Activated CD8-positive, alpha-beta T cell treated with anti-CD3 and anti-CD28 coated beads for 36 hours (primary cell): ENCODE results near the gene SETBP1. TPM values are rescaled to one million over a fixed set of nuclear protein-coding genes. Genes with fewer than 3 reads are reported as not detected.

Source experiments
- ATAC-seq: fragments of 200-7000 bp; cut with Tn5 transposase; one replicate; pipeline ENCODE4 v1.10.0; 2021; ENCODE audit warnings: mild to moderate bottlenecking, moderate library complexity
- CTCF ChIA-PET: fragments of 350-600 bp; sonication (Branson Sonifier 250); formaldehyde crosslinking; loops from one replicate; lab custom pipeline; 2021; ENCODE audit warnings: antibody characterized with exemption; lab: Charles Lee
- POLR2A ChIA-PET: fragments of 350-600 bp; sonication (Branson Sonifier 250); formaldehyde crosslinking; loops from one replicate; lab custom pipeline; 2021; ENCODE audit warnings: antibody characterized with exemption; lab: Charles Lee
- DNase-seq: peaks from one replicate; pipeline ENCODE4 v3.0.0-alpha.2; 2020
- H3K27ac Mint-ChIP-seq: one replicate; pipeline ENCODE4 v1.8.0; 2021; ENCODE audit warnings: mild to moderate bottlenecking, mixed read lengths
- H3K27me3 Mint-ChIP-seq: one replicate; pipeline ENCODE4 v1.8.0; 2021; ENCODE audit warnings: mixed read lengths
- H3K36me3 Mint-ChIP-seq: one replicate; pipeline ENCODE4 v1.8.0; 2021; ENCODE audit warnings: low read depth, mixed read lengths
- H3K4me1 Mint-ChIP-seq: one replicate; pipeline ENCODE4 v1.8.0; 2021; ENCODE audit warnings: low read depth, mixed read lengths
- H3K4me3 Mint-ChIP-seq: one replicate; pipeline ENCODE4 v1.8.0; 2021; ENCODE audit warnings: mild to moderate bottlenecking, moderate library complexity, mixed read lengths
- H3K9me3 Mint-ChIP-seq: one replicate; pipeline ENCODE4 v1.8.0; 2021; ENCODE audit warnings: mixed read lengths
- intact Hi-C: fragments of 100-400 bp; cut with micrococcal nuclease; formaldehyde crosslinking; loops from one replicate; pipeline ENCODE4 v1.10.0; 2022
- total RNA-seq, 2 experiments: library from RNA; stranded (reverse); gene quantifications; one replicate each; pipeline ENCODE4 v1.2.3, GENCODE V29; 2021
- TF ChIP-seq, protein P1 (sequence below): fragments of 200-600 bp; IDR thresholded peaks from one replicate; pipeline ENCODE4 v1.8.0; 2022; ENCODE audit warnings: antibody characterized with exemption, mild to moderate bottlenecking

Gene SETBP1
- total RNA-seq, 2 experiments from 2014 or later = 10.2 to 10.4 TPM

DNA sequence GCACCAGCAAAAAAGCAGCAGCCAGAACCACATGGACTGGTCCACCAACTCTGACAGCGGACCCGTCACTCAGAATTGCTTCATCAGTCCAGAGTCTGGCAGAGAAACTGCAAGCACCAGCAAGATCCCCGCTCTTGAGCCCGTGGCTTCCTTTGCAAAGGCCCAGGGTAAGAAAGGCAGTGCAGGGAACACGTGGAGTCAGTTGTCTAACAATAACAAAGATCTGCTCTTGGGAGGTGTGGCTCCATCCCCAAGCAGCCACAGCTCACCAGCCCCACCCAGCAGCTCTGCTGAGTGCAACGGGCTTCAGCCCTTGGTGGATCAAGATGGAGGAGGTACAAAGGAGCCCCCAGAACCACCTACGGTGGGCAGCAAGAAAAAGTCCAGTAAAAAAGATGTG lies 269.3 kb downstream of the SETBP1 start:
- H3K4me1 Mint-ChIP-seq = no peaks in the 10 kb centered on the region
- no peak overlapping the region for H3K4me3 Mint-ChIP-seq
- TF ChIP-seq, protein P1, sequence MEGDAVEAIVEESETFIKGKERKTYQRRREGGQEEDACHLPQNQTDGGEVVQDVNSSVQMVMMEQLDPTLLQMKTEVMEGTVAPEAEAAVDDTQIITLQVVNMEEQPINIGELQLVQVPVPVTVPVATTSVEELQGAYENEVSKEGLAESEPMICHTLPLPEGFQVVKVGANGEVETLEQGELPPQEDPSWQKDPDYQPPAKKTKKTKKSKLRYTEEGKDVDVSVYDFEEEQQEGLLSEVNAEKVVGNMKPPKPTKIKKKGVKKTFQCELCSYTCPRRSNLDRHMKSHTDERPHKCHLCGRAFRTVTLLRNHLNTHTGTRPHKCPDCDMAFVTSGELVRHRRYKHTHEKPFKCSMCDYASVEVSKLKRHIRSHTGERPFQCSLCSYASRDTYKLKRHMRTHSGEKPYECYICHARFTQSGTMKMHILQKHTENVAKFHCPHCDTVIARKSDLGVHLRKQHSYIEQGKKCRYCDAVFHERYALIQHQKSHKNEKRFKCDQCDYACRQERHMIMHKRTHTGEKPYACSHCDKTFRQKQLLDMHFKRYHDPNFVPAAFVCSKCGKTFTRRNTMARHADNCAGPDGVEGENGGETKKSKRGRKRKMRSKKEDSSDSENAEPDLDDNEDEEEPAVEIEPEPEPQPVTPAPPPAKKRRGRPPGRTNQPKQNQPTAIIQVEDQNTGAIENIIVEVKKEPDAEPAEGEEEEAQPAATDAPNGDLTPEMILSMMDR = no peak
- H3K36me3 Mint-ChIP-seq = peaks cover 2% of the 10 kb centered on the region
- ChIA-PET POLR2A (no interaction called here), CTCF (interaction anchor here (1.1 kb wide), 1 partner anchor 371 kb away, joined by 3 read pairs; no protein-coding TSS in a partner anchor)
- H3K9me3 Mint-ChIP-seq = no peaks in the 10 kb centered on the region
- no peaks in the 10 kb centered on the region for H3K27me3 Mint-ChIP-seq
- DNase-seq (no peak), ATAC-seq (no peak)
- intact Hi-C loops = no loop called here
- H3K27ac Mint-ChIP-seq = no peak overlapping the region

DNA sequence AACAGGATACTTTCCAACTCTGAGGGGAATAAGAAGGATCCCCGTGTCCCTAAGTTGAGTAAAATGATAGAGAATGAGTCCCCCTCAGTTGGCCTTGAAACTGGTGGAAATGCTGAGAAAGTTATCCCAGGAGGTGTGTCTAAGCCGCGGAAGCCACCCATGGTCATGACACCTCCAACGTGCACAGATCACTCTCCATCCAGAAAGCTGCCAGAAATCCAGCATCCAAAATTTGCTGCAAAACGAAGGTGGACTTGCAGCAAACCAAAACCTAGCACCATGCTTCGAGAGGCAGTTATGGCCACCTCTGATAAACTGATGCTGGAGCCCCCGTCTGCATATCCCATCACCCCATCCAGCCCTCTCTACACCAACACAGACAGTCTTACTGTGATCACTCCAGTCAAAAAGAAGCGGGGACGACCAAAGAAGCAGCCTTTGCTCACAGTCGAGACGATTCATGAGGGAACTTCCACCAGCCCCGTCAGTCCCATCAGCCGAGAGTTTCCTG lies 270.1 kb downstream of the SETBP1 start:
- DNase-seq (no peak), ATAC-seq (no peak)
- intact Hi-C loops = no loop called here
- Mint-ChIP-seq H3K9me3 (no peaks in the 10 kb centered on the region), H3K4me1 (no peaks in the 10 kb centered on the region), H3K27ac (no peak overlapping the region), H3K36me3 (peaks cover 2% of the 10 kb centered on the region), H3K4me3 (no peak overlapping the region), H3K27me3 (no peaks in the 10 kb centered on the region)
- TF ChIP-seq, protein P1 = no peak
- ChIA-PET POLR2A (no interaction called here), CTCF (no interaction called here)

DNA sequence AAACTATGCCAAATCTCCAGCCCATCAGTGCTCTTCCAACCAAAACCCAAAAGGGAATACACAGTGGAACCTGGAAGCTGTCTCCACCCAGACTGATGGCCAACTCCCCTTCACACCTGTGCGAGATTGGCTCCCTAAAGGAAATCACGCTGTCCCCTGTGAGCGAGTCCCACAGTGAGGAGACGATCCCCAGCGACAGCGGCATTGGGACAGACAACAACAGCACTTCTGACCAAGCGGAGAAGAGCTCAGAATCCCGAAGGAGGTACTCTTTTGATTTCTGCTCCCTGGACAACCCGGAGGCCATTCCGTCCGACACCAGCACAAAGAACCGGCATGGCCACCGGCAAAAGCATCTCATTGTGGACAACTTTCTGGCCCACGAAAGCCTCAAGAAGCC lies 271.1 kb downstream of the SETBP1 start:
- Mint-ChIP-seq H3K4me3 (no peak overlapping the region), H3K9me3 (no peaks in the 10 kb centered on the region), H3K4me1 (no peaks in the 10 kb centered on the region), H3K36me3 (peaks cover 2% of the 10 kb centered on the region), H3K27me3 (no peaks in the 10 kb centered on the region), H3K27ac (no peak overlapping the region)
- TF ChIP-seq, protein P1 = no peak
- no peak for ATAC-seq
- ChIA-PET POLR2A (no interaction called here), CTCF (no interaction called here)
- intact Hi-C loops = no loop called here
- DNase-seq = no peak

DNA sequence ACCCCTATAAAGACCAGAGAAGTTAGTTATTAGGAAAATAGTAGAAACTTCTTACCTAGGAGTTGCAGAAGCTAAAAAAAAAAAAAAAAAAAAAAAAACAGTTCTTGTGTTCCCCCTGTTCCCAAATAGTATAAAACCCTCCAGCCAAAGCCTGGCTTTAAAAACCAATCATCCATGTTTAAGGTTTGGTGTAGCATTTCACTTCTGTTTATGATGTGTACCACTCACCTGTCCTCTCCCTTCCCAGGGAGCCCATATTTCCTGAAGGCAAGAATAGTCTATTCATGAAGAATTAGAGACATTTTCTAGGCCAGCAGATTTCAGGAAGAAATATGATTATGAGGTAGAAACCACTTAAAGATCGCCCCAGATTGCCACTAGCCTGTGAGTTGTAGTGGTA lies 273.6 kb downstream of the SETBP1 start:
- TF ChIP-seq, protein P1 = no peak
- ATAC-seq (no peak), DNase-seq (no peak)
- Mint-ChIP-seq H3K27ac (no peak overlapping the region), H3K4me1 (no peaks in the 10 kb centered on the region), H3K36me3 (peaks cover 2% of the 10 kb centered on the region), H3K9me3 (no peaks in the 10 kb centered on the region), H3K4me3 (no peak overlapping the region), H3K27me3 (no peaks in the 10 kb centered on the region)
- intact Hi-C loops = no loop called here
- ChIA-PET CTCF (no interaction called here), POLR2A (no interaction called here)

DNA sequence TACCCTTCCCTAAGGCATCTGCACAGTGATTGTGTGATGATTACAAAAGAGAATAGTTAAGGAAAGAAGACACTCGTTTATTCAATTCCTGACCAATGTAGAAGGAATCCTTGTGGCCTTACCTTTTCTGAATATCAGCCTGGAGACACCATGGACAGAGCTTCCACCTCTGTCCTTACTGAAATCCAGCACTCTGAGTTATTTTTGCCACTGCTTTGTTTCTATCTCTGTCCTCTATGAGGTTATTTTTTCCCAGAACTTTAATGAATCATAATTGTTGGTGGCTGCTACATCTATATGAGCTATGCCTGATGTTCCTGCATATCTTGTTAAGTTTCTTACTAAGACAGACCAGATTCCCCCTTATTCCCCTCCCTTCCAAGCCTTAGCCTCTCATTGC lies 275.1 kb downstream of the SETBP1 start:
- intact Hi-C loops = no loop called here
- Mint-ChIP-seq H3K4me3 (no peak overlapping the region), H3K9me3 (no peaks in the 10 kb centered on the region), H3K36me3 (peaks cover 2% of the 10 kb centered on the region), H3K4me1 (no peaks in the 10 kb centered on the region), H3K27me3 (no peaks in the 10 kb centered on the region), H3K27ac (no peak overlapping the region)
- CTCF ChIA-PET = interaction anchor here (2.0 kb wide), 1 partner anchor 14 kb away, joined by 5 read pairs; no protein-coding TSS in a partner anchor
- DNase-seq (no peak), ATAC-seq (no peak)
- TF ChIP-seq, protein P1 = no peak
- POLR2A ChIA-PET = interaction anchor here (0.7 kb wide), 1 partner anchor 1333 kb away, joined by 3 read pairs; no protein-coding TSS in a partner anchor
